ENCODE data around the gene CLCA2.

The CLCA2 gene

DNA sequence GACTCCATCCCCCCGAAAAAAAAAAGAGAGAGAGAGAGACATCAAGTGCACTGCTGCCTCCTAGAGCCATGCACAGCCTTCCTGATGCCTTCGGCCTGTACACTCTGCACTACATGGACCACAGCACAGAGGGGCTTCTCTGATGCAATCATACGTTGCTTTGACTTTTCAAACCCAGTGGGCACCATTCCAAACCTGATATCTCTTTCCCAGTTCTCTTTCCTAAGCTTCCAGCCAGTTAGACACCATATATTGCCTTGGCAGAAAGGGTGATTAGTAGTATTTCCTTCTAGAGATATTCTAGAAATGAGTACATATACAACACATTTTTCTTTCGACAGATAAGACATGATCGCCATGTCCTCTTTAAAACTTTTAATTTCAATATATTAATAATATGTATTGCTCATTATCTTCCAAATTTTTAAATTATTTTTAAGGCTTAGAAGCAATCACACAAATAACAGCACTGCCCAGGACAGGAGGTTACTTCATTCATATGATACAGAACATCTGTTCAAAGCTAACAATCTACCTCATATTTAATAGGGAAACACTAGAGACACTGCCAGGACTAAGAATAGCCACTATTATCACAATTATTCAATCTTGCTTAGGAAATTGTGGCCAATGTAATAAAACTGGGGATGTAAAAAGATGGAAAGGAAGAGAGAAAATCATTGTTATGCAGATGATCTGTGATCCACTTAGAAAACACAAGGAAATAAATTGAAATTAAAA, 54.6 kb downstream of the CLCA2 start:
- DNase-seq = no peak

DNA sequence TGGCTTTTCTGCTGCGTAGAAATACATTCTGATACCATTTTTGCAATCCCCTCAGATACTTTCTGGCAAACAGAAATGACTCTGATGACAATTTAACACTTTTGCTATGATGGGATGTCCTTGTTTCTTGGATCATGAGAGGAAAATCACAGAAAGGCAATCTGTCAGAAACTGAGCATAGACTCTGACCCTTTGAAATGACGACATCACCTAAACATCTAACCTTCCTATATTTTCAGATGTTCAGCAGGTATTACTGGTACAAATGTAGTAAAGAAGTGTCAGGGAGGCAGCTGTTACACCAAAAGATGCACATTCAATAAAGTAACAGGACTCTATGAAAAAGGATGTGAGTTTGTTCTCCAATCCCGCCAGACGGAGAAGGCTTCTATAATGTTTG, 58.0 kb downstream of the CLCA2 start:
- no peak for DNase-seq

DNA sequence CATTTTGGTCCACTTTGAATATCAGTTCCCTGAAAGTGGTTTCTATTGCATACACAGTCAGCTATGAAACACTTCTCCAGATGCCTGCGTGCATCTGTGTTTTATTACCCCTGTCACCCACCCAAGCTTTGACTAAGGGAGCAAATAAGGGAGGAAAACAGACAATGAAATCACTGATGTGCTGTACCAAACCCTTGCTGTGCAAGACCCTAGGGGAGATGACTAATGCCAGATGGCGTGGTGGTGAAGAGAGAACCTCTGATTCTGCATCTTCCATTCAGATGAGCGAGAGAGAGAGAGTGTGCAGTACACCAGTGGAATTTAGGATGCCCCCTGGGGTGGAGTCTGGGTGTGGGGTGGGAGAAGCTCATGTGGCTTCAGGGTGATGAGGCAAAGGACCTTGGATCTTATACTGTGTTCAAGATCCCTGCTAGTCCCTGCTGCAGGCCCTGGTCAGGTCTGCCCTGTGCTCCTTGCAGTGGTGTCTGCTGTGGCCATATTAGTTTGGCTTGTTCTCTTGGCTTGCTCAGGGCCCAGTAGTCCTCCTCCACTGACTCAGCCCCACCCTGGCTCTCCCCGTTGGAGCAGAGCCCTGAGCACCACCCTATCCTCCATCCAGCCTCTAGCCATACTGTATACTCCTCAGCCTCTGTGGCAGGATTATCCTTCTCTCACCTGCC, 63.3 kb downstream of the CLCA2 start:
- DNase-seq = no peak

DNA sequence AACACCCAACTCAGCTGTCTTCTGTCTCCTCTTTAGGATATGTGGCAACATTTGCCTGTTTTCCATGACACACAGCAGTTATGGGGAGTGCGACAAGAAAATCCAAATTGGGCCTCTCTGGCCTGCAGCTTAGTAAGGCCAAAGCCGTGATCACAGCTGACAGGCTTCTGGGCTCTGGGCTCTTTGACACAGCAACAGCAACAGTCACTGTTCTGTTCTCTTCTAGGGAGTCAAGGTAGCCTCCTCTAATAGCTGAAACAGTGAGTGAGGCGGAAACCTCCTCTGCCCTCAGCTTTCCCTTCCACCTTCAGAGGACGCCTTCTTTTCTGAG, 63.8 kb downstream of the CLCA2 start:
- no peak for DNase-seq

DNA sequence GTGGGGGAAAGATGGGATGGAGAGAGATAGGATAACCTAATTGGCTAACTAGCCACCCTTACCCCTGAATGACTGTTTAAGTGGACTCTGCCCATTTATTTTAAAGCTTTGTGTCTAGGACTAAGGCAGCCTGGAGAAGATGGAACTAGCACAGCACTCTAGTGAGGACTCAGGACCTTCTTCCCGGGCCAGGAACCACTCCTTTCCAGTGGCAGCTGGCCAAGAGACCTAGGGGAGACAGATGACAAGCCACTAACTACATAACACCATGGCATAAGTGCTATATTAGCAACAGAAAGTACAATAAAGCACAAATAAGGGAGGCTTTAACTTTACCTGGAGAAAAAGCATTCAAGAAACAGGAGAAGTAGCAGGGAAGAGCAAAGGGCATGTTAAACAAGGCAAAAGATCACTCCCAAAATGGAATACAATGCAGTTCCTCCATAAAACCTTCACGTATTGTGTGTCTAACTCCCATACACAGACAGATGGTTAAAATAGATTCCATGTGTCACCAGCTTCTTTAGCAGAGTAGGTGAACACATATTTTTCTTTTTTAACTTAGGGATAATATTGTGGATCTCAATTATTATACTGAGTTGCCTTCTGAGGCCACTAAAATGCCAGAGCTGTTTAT, 65.4 kb downstream of the CLCA2 start:
- DNase-seq = no peak

DNA sequence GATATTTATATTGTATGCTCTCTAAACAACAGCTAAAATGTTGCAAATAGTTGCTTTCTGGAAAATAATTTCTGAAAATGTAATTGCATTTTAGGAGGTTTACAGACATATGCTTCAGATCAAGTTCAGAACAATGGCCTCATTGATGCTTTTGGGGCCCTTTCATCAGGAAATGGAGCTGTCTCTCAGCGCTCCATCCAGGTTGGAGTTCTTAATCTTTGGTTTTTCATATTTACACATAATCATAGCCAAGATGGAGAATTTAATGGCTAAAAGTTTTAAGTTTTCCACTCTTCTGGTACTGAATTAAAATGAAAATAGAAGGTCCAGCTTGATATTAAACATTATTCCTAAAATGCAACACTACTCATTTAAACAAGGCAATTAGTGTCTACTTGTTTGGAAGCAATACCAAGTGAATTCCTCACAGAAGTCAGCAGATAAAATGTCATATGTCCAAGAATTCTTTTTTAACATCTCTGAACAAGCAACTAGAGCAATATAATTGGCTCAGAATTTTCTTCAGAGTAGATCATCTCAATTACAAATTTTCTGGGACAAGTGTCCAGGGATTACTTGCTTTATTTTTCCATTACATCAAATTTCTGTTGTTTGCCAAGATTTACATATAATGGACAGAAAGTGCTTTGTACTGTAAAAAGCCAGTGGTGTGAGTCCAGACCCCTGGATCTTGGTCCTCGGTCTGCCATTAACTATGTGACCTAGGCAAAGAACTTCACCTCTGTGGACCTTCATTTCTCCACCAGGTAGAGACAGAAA, 67.4 kb downstream of the CLCA2 start:
- no peak for DNase-seq

DNA sequence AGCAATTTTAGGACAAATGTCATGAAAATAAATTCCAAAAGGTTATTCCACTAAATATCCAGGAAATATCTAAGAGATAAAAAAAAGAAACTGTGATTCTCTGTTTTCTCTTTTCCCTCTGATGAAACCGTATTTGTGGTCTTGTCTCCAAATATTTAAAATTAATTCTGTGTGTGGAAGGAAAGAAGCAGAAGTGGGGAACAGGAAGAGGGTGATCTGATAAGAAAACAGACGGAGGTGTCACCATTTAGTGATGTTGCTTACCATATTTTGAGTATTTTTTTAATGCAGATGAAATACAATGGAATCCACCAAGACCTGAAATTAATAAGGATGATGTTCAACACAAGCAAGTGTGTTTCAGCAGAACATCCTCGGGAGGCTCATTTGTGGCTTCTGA, 74.3 kb downstream of the CLCA2 start:
- no peak for DNase-seq

DNA sequence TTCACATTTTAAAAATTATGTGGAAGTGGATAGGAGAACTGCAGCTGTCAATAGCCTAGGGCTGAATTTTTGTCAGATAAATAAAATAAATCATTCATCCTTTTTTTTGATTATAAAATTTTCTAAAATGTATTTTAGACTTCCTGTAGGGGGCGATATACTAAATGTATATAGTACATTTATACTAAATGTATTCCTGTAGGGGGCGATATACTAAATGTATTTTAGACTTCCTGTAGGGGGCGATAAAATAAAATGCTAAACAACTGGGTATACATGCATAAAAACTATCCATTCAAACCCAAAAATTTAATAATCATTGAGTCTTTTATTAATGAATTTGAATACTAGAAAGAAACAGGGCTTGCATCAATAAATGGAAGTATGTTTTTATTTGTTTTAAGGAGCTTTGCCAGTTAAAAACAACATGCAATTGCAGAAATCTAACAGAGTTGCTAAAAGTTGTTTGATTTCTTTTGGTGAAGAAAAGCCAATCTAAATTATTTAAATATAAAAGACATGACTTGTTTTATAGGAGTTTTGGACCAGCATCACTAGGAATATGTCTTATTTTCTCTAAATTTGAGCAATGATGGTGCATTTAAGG, 76.1 kb downstream of the CLCA2 start:
- DNase-seq = no peak

DNA sequence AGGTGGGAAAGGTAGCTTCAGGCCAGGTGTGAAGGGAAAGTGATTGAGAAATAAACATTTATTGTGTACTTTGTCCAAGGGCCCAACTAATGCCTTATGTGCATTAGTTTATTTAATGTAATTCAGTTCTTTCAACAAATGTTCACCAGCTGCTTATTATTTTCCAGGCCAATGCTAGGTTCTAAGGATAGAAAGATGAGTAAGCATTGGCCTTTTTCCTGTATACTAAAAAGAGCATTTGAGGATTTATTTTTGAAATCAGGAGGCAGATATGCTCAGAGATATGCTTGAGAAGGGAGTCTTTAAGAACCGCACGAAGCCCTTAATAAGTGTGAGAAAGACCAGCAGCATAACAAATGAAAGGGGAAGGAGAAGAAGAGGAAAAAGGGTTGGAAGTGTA, 76.7 kb downstream of the CLCA2 start:
- DNase-seq = no peak

DNA sequence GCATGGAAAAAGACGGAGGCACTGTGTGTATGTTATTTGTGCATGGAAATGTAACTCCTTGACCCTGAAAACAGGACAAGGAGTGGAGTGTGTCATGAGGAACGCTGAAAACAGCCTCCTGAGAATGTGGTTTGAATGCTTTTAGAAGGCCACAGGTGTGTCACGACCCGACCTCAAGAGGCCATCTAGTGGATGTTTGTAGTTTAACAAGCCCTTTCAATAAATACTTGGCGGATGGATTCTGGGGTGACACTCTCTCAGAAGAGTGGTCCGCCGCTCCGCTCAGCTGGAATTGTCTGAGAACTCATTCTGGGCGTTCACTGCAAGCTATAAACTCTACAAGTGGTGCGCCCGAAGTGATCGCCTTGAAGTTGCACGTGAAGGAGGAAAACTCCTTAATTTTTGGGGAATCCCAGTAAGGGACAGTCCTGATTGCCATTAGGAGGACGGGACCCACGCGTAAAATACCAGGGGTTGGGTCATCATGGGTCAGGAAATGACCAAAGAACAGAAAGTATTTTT, 78.2 kb downstream of the CLCA2 start:
- DNase-seq = peak; percentile 27

DNA sequence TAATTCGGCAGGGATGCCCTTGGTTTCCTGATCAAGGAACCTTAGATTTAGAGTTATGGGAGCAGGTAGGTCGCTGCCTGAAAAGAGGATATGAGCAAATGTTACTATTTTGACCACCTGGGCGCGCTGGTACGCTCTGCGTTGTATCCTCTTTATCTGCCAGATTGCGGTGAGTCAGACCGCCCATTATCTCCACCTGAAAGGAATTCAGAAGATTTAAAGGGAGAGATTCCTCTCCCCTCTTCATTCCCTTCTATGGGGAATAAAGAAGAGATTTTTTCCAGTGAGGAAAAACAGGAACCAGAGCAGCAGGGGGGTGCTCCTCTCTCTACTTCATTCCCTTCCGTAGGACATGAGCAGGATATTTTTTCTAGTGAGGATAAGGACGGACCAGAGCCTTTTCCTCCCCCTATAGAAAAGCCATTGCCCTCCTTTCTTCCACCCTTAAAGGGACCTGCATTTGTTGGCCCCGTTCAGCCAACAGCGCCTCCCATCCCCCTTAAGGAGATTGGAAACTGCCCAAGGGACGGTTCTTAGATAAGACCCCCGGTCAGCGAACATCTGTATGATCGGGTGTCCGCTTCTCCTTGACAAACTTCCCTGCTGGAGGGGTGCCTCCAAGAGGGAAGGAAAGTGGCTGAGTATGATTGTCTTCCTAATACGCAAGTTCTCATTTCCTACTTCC, 78.9 kb downstream of the CLCA2 start:
- DNase-seq = no peak

DNA sequence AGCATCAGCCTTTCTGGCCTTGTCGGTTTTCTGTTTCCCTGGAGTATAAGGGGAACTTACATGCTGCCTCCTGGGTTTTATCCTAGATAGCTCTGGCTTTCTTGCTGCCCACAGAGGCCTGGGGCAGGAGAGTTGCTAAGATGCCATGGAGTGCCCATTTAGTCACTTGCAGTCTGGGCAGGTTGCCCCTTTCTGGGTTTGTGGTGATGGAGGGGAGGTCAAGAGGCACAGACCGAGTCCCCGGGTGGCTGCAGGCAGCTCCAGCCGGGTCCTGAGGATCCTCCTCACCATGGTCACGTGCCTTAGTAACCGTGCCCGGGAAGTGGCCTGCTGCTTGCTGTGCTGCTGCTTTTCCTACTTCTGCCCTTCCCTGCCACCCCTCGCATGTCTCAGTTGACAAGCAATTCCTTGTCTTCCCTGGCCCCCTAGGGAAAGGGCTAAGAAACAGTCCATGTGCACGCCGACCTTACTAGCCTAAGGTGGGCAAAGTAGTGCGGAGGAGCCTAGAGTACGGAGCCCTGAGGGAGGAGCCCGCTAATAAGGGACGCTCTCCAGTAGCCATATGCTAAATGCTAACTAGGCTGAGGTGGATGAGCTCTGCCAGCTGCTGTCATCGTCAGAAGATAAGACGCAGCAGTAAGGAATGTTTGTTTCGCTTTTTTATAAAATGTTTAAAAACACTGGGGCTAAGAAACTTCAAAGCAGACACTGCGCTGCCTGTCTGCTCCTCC, 79.6 kb downstream of the CLCA2 start:
- no peak for DNase-seq

DNA sequence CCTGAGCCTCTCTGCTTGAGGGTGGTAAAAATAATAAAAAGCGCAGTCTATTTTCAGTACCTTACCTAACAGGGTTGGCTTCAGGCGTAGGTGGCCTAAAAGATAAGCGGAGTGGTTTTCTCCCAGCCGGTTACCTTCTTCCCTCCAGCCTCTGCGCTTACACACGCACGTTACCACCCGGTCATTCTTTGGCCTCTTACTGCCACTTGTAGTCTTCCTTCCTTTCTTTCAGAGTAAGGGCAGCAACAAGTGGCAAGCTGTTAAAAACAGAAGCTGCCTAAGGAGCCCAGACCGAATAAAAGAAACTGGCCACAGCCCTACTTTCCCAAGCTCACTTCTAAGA, 80.1 kb downstream of the CLCA2 start:
- no peak for DNase-seq

DNA sequence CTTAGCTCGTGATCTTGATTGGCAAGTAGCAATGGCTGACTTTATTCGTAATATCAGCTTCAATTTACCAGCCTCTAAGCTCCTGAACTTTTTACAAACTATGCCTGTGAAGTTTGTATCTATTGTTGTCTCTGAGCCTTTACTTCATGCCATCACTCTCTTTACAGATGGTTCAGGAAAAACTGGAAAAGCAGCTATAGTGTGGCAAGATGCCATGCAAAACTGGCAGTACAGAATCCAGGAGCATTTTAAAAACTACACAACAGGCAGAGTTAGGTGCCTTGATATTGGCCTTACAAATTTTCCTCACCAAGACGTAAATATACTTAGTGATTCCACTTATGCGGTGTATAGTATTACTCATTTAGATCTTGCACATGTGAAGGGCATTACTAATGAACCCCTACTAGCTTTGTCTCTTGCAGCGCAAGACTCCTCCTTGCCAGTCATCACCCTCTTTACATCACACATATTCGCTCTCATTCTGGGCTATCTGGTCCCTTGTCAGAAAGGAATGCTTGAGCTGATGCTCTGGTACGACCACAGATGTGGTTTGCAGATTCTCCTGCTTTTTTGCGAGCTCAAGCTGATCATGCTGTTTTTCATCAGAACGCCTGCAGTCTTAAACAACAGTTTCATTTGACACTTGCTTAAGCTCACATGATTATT, 81.1 kb downstream of the CLCA2 start:
- DNase-seq = no peak

DNA sequence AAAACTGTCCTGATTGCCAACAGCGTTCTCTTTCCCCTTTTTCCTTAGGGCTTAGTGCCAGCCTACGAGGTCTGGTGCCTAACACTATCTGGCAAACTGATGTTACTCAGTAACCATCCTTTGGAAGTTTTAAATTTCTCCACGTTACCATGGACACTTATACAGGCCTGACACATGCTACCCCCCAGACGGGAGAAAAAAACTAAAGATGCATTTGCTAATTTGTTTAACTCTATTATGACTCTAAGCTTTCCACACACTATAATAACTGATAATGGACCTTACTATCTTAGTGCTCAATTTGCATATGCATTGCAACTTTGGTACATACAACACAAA, 81.6 kb downstream of the CLCA2 start:
- no peak for DNase-seq
